ENCODE results near the gene ZFP28.
A peak's percentile ranks its signal among the peaks of the same experiment; 100 is the strongest.

The ZFP28 gene

DNA sequence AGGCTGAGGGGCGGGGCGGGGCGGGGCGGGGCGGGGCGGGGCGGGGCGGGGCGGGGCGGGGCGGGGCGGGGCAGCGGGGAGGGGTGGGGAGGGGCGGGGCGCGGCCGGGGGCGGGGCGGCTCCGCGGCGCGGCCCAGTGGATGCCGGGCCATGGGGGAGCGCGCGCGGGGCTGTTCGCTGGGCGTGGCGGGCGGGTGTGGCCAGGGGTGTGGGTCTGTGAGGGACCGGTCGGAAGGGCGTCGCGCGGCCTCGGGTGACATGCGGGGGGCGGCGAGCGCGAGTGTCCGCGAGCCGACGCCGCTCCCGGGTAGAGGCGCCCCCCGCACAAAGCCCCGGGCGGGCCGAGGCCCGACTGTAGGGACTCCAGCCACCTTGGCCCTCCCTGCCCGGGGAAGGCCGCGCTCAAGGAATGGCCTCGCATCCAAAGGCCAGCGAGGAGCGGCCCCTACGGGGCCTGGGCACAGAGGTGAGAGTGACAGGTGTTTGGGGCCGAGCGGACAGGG, at the start of gene ZFP28:
Gene ZFP28 (plus strand): TSS at position 188 of the 503 bp plus-strand sequence. CDS start 71 bp downstream, at position 259.
- no peak for DNase-seq

DNA sequence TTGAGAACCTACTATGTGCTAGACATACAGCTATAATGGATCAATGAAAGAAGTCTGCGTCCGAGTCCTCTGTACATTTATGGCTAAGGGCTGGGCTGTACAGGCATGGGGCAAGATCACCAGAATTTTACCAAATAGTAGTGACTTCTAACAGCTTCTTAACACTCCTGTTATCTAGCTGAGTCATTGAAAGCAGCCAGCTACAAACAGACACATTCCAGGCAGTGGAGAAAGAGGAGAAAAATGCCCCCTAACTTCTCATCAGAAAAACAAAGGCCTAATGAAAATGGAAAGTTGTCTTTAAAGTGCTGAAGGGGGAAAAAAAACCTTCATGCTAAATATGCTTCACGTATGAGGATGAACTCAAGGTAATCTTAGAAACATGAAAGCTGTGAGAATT, 47.3 kb upstream of the ZFP28 start:
- no peak for DNase-seq

DNA sequence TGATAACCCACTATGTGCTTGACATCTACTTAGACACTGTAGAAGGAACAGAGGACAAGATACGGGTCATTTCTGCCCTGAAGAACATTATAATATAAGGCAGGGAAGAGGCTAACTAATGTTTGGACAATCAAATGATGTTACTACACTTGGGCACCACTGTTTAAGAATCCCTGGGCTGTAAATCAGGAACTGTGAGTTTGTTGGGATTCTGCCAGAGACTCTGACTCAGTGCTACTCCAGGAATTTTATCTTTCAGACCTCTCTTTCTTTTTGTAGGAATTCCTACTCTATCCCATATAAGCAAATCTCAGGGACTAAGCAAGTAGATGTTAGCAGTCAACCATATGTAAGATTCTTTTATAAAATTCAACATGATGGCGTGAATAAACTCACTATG, 34.2 kb upstream of the ZFP28 start:
- DNase-seq = no peak

DNA sequence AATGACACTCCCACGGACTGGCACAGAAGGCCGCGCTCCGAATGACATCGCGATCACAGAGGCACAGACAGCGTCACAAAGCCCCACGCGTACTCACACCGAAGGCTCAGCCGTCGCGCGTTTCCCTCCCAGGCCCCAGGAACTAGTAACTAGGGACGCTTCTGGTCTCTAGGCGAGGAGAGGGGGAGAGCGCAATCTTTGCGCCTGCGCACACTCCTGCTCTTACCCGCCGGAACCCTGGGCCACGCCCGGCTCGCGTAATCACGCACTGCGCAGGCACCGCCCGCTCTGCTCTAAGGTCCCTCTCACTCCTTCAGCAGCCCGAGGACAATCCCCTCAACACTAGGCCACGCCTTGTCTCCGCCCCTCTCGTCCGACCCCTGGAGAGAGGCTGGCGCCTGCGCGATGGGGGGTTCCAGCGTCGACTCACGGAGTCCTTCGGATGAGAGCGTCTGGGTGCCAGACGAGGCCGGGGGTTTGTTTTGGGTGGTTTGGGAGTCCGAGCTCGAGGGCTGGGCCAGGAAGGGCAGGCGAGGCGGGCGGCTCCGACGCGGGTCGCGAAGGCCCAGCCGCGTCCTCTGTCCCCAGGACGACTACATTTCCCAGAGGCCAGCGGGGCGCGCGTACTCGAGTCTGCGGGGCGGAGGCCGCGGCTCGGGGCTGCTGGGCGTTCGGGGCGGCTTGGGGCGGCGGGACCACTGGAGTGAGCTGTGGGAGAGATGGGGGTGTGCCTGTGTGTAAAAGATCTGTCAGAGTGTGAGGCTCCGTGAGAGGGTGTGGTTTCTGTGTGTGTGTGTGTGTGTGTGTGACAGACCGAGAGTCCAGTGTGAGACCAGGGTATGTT, 31.1 kb upstream of the ZFP28 start, which contains the start of gene ZNF471:
Gene ZNF471 (plus strand): TSS at position 410 of the 844 bp plus-strand sequence. CDS start 3,717 bp downstream, outside the sequence.
- peak; percentile 95 for DNase-seq

DNA sequence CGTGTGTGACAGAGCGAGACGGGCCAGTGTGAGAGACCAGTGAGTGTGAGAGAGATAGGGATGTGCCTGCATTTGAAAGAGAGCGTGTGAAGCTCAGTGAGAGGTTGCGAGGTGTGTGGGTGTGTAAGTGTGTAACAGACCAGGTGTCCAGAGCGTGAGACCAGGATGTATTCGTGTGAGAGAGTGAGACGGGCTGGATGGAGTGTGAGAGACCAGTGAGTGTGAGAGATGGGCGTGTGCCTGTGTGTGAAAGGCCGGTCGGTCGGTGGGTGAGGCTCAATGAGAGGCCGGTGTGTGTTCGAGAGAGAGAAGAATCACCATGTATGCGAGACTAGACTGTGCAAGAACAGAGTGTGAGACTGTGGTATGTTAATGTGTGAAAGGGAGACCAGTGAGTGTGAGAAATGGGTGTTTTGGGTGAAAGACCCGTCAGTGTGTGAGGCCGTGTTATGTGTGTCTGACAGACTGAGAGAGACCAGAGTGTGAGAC, 30.4 kb upstream of the ZFP28 start:
- no peak for DNase-seq

DNA sequence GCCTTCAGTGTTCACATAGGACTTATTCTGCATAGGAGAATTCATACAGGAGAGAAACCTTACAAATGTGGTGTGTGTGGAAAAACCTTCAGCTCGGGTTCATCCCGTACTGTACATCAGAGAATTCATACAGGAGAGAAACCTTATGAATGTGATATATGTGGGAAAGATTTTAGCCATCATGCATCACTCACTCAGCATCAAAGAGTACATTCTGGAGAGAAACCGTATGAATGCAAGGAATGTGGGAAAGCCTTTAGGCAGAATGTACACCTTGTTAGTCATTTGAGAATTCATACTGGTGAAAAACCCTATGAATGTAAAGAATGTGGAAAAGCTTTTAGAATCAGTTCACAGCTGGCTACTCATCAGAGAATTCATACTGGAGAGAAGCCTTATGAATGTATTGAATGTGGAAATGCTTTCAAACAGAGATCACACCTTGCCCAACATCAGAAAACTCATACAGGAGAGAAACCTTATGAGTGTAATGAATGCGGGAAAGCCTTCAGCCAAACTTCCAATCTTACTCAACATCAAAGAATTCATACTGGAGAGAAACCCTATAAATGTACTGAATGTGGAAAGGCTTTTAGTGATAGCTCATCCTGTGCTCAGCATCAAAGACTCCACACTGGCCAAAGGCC, 13.4 kb upstream of the ZFP28 start:
- no peak for DNase-seq

DNA sequence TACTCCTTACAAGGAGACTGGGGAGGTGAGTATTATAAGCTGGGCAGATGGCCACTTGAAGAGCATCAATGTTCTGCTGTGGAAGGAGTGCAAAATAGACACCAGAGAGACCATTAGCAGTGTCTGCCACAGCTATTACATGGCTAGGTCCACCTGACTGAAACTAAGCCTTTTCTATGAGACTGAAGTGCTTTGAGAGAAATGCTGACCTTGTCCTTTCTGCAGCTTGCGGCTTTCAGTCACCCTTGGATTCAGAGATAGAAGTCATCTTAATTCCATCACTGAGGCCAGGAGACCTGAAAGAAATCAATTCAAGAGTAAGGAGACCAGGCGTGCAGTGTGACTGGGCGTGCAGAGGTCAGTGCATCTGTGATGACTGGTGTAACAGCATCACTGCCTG, 1.3 kb upstream of the ZFP28 start:
- DNase-seq = no peak

DNA sequence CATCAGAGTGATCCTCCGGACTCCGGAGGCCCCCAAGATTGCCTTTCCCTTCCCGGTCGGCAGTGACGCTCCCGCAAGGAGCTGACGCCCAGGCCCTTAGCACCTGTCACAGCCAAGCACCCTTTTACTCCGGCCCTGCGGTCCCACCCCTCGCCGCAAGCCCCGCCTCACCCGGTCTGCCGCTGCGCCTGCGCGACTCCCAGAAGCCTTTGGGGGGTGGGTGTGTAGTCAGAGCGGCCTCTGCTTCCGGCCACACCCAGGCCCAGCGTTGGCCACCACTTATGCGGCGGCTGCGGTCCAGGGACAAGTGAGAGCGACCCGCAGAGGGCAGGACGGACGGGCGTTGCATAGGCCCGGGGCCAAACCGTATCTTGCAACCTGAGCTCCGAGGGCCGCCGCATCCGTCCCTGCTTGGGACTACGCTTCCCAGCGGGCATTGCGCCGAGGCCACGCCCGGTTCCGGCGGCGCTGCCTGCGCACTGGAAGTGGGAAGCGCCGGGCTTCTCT, 441 bp upstream of the ZFP28 start:
- peak; percentile 86 for DNase-seq

DNA sequence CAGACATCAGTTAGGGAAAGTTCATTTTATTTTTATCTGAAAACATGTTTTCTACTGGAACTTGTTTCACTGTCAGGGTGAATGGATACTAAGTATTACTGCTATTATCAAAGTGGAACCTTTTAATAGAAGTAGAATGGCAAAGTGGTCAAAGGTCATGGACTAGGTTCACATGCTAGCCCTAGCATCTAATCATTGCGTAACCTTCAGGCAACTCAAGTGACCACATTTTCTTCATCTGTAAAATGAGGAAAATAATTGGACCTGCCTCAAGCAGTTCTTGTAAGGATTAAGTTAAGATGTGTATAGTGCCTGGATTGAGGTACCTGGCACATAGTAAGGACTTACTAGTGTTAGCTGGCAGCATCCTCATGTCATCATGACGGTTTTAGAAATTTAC, 5.0 kb downstream of the ZFP28 start:
- no peak for DNase-seq

DNA sequence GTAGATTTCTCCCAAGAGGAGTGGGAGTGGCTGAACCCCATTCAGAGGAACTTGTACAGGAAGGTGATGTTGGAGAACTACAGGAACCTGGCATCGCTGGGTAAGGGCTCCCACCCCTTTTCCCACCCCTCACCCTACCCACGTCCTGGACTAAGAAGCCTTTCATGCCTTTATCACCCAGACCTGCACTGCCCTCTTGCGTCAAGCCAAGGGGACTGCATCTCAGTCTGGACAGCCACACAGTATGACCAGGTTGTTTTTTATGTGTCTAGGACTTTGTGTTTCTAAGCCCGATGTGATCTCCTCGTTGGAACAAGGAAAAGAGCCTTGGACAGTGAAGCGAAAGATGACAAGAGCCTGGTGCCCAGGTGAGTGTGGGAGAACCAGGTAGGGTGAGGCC, 8.8 kb downstream of the ZFP28 start:
- DNase-seq = no peak

DNA sequence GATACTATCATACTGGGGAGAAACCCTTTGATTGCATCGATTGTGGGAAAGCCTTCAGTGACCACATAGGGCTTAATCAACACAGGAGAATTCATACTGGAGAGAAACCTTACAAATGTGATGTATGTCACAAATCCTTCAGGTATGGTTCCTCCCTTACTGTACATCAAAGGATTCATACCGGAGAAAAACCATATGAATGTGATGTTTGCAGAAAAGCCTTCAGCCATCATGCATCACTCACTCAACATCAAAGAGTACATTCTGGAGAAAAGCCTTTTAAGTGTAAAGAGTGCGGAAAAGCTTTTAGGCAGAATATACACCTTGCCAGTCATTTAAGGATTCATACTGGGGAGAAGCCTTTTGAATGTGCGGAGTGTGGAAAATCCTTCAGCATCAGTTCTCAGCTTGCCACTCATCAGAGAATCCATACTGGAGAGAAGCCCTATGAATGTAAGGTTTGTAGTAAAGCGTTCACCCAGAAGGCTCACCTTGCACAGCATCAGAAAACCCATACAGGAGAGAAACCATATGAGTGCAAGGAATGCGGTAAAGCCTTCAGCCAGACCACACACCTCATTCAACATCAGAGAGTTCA, 15.6 kb downstream of the ZFP28 start:
- no peak for DNase-seq

DNA sequence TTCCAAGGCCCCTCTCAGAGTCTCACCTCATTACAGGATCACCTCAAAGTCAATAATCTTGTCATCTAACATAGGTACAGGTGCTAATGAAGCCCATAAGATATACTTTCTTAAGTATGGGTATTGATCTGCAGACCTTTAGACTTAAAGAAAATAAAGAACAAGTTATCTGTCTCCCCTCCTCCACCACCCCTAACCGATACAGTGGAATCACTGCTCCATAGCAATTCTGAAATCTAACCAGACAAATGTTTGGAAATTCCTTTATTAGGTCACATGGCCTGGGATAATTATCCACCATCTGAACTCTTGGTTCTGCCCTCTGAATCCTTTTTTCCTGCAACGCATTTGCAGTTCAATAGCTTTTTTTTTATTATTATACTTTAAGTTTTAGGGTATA, 24.0 kb downstream of the ZFP28 start:
- DNase-seq = no peak

DNA sequence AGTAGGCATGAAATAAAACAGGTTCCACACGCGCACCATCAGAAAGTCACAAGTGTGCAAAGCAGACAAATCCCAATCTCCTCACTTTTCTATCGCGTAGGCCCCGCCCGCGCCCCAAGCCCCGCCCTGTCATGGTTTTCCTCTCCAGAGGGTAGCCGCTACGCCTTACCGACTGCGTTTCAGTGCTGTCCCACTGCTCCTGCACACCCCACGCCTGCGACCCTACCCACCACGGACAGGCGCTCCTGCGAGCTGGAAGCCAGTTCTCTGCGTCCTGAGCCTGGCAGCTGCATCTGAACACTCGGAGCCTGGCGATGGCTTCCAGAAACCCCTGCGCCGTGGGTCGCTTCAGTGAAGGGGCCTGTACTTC, 28.1 kb downstream of the ZFP28 start:
- peak; percentile 62 for DNase-seq

DNA sequence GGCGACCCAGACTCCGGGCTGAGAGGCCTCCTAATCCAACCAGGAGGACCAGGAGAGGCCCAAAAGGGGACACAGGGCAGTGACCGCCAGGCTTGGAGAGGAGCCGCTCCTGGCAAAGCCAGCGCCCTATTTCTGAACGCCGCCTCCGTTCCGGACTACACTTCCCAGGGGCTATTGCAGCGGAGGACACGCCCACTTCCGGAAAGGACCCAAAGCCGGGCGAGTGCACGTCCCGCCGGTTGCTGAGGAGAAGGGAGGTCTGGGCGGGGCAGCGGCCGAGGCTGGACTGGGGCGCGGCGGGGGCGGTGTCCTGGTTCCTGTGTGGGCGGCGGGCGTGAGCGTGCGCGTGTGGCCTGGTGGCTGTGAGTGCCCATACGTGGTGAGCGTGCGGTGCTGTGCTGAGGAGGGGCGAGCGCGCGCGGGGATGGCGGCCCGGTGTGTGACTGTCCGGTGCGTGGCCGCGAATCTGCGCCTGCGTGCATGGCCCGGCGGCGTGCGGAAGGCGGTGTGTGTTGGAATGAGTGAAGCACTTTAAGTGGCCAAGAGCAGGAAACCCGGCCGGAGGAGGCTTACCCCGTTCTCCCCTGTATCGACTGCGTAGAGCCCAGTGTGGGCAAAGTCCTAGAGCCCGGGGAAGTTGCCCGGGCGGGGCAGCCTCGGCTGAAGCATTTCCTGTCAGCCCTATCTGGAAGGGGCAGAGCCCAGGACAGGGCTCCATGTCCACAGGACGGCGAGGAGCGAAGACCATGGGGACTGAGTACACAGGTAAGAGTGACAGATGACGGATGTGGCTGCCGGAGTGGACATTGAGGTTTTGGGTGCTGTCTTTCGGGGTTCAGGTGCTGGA, 28.7 kb downstream of the ZFP28 start, which contains the start of gene ZNF470:
Gene ZNF470 (plus strand): TSS at position 195 of the 847 bp plus-strand sequence. CDS start 2,844 bp downstream, outside the sequence.
- peak; percentile 97 for DNase-seq

DNA sequence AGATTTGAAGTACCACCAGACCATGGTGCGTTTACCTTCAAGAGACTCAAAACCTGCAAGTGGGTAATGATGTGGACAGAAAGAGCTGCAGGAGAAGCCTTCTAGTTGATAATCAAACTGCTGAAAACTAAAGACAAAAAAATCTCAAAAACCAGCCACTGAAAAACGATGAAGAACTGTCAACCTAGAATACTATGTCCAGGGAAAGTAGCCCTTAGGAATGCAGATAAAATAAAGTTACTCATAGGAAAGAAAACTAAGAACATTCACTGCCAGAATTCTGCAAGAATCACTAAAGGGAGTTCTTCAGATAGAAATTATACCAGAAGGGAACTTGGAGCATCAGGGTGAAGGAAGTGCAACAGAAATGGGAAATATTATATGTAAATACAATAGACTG, 33.8 kb downstream of the ZFP28 start:
- no peak for DNase-seq

DNA sequence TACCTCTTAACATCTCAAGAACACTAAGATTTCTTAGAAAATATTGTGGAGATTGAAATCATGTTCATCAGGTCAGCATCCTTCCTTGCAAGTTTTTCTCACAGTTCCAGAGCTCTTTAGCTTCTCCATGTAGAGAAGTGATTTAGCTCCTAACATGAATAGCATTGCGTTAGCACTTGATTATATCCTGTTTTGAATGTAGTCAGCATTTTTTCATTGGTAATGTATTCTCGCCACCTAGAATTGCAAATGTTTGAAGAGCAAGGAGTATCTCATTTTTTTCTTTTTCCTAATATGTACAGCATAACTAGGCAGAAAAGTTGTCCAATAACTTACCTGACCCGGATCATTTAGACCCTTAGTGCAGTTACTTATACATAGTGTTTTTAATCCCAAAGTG, 35.2 kb downstream of the ZFP28 start:
- no peak for DNase-seq

DNA sequence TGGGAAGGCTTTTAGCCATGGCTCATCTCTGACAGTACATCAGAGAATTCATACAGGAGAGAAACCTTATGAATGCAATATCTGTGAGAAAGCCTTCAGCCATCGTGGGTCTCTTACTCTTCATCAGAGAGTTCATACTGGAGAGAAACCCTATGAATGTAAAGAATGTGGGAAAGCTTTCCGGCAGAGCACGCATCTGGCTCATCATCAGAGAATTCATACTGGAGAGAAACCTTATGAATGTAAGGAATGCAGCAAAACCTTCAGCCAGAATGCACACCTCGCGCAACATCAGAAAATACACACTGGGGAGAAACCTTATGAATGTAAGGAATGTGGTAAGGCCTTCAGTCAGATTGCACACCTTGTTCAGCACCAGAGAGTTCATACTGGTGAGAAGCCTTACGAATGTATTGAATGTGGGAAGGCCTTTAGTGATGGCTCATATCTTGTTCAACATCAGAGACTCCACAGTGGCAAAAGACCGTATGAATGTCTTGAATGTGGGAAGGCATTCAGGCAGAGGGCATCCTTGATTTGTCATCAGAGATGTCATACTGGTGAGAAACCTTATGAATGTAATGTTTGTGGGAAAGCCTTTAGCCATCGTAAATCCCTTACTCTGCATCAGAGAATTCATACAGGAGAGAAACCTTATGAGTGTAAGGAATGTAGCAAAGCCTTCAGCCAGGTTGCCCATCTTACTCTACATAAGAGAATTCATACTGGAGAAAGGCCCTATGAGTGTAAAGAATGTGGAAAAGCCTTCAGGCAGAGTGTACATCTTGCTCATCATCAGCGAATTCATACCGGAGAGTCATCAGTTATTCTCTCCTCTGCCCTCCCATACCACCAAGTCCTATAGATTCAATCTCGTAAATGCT, 39.2 kb downstream of the ZFP28 start:
- no peak for DNase-seq

DNA sequence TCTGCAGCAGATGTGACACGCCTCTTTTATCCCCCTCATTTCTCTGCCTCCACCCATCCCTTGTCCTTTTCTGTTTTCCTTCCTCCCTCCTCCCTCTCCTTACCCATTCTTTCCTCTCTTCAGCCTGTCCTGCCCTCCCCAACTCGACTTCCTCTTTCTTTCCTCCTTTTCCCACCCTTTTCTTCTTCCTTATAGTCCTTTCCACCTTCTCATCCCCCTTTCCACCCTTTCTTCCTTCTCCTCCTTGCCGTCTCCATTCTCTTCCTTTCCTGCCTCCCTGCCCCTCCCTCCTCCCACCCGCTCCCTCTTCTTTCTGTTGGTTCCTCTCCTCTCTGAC, 55.7 kb downstream of the ZFP28 start:
- DNase-seq = no peak

DNA sequence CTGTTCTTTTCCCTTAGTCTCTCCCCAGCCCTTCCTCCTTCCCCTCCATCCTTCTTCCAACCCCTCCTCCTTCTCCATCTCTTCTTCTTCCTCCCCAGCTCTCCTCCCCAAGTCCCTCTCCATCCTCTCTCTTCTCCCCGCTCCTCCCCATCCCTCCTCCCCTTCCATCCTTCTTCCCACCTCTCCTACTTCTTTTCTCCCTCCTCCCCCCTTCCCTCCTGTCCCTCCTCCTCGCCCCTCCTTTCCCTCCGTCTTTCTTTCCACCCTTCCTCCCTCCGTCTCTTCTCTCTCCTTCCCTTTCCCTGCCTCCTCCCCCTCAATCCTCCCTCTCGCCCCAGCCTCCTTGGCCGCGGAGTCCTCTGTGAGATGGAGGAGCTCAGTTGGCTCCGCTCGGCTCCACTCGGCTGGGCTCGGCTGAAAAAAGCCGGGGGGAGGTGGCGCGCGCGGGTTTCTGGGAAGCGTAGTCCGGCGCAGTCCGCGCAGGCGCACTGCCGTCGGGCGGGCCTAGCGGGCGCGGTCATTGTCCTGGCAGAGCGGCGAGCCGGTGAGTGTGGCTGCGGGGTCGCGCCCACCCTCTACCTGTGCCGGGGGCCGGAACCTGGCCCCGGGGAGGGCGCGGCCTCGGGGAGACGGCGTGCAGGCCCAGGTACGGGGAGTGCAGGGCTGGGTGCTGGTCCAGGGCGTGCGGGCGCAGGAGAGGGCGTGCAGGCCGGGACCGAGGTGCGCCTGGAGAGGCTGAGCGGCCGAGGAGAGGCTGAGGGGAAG, 56.2 kb downstream of the ZFP28 start, which contains the start of gene ZNF71:
Gene ZNF71 (plus strand): TSS at position 520 of the 765 bp plus-strand sequence. CDS start 6,257 bp downstream, outside the sequence.
- peak; percentile 91 for DNase-seq

DNA sequence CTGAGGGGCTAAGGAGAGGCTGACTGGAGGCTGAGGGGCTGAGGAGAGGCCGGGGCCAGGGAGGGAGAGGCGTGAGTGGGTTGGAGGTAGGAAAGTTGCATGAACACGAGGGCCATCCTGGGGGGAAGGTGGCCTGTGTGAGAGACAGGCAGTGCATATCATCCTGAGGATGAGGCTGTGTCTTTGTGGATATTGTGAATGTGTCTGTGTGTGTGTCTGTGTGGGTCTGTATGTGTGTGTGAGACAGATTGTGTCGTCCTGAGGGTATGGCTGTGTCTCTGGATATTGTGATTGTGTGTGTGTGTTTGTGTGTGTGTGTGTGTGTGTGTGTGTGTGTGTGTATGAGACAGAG, 56.8 kb downstream of the ZFP28 start:
- DNase-seq = no peak

Data from hematopoietic multipotent progenitor cell treated with erythropoietin and hydrocortisone succinate and interleukin-3 and kit ligand, for 6 days (in vitro differentiated cells).